ENCODE results near the gene MEGF10.

Gene MEGF10

DNA sequence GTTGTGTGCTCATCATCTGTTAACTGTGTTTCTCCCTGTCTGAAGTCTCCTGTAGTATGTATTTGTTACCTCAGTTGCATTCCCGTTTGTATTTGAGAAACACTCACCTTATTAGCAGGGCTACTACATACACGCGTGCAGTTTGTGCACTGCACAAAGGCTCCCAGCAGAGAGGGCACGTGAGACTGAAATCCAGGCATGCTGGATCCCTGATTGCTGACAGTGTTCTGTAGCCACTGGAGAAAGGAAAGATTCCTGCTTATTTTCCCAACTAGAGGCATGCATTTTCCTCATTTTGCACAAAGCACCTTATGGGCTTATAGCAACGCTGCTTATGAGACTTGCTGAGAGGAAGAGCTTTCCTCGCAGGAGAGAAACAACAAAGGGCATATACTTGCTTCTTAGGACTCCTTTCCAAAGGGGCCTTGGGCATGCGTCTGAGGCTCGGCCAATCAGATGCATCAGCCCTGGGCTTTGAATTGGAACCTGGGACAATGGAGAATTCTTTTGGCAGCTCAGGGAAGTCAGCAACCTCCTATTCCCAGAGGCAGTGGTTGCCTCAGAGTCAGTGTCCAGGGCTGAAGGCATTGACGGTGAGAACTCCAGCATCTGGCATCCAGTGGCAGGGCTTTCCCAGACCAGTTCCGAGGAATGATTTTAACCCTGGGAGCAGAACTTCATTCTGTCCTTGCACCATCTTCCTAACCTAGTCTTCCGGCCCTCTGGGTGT lies 9.9 kb upstream of the MEGF10 start:
- Histone ChIP-seq H3K9me3 (ENCODE audit: control insufficient read depth in 5 of 5, low read length in 5 of 5) (no peaks in the 10 kb centered on the region), H3K27ac (ENCODE audit: low read depth, low read length) (no peak overlapping the region), H3K9ac (ENCODE audit: low read length in 5 of 5) (no peak overlapping the region), H3K4me3 (ENCODE audit: low read depth in 1 of 5, low read length in 5 of 5) (no peak overlapping the region), H3K36me3 (ENCODE audit: control insufficient read depth in 5 of 5, insufficient read depth in 5 of 5, low read length in 5 of 5) (no peaks in the 10 kb centered on the region), H3K4me1 (ENCODE audit: control insufficient read depth in 5 of 5, insufficient read depth in 5 of 5, low read length in 5 of 5) (no peaks in the 10 kb centered on the region), H3K27me3 (ENCODE audit: control insufficient read depth in 5 of 5, insufficient read depth in 4 of 5, low read length in 5 of 5) (peaks cover 0 to 9% (median 5%) of the 10 kb centered on the region in 5 donors)

- no peaks in the 10 kb centered on the region for H3K4me1 ChIP-seq (ENCODE audit: control insufficient read depth in 5 of 5, insufficient read depth in 5 of 5, low read length in 5 of 5)
- no peaks in the 10 kb centered on the region for H3K9me3 ChIP-seq (ENCODE audit: control insufficient read depth in 5 of 5, low read length in 5 of 5)
- H3K27ac ChIP-seq (ENCODE audit: low read depth, low read length), result no peak overlapping the region
- H3K4me3 ChIP-seq (ENCODE audit: low read depth in 1 of 5, low read length in 5 of 5), result no peak overlapping the region
- no peaks in the 10 kb centered on the region for H3K36me3 ChIP-seq (ENCODE audit: control insufficient read depth in 5 of 5, insufficient read depth in 5 of 5, low read length in 5 of 5)
- H3K9ac ChIP-seq (ENCODE audit: low read length in 5 of 5), result no peak overlapping the region
- peaks cover 0 to 9% (median 5%) of the 10 kb centered on the region in 5 donors for H3K27me3 ChIP-seq (ENCODE audit: control insufficient read depth in 5 of 5, insufficient read depth in 4 of 5, low read length in 5 of 5)
Observed at GRCh38 chr5:127281609-127282008, 9.0 kb upstream of the MEGF10 start.

GRCh38 chr5:127288676-127289075 lies 1.9 kb upstream of the MEGF10 start:
- Histone ChIP-seq H3K9ac (ENCODE audit: low read length in 5 of 5) (no peak overlapping the region), H3K27ac (ENCODE audit: low read depth, low read length) (no peak overlapping the region), H3K27me3 (ENCODE audit: control insufficient read depth in 5 of 5, insufficient read depth in 4 of 5, low read length in 5 of 5) (peaks cover 8 to 28% (median 16%) of the 10 kb centered on the region in 5 donors), H3K4me1 (ENCODE audit: control insufficient read depth in 5 of 5, insufficient read depth in 5 of 5, low read length in 5 of 5) (peaks cover 0 to 11% (median 8%) of the 10 kb centered on the region in 5 donors), H3K9me3 (ENCODE audit: control insufficient read depth in 5 of 5, low read length in 5 of 5) (peaks cover 0 to 10% (median 2%) of the 10 kb centered on the region in 5 donors), H3K4me3 (ENCODE audit: low read depth in 1 of 5, low read length in 5 of 5) (no peak overlapping the region), H3K36me3 (ENCODE audit: control insufficient read depth in 5 of 5, insufficient read depth in 5 of 5, low read length in 5 of 5) (no peaks in the 10 kb centered on the region)

DNA sequence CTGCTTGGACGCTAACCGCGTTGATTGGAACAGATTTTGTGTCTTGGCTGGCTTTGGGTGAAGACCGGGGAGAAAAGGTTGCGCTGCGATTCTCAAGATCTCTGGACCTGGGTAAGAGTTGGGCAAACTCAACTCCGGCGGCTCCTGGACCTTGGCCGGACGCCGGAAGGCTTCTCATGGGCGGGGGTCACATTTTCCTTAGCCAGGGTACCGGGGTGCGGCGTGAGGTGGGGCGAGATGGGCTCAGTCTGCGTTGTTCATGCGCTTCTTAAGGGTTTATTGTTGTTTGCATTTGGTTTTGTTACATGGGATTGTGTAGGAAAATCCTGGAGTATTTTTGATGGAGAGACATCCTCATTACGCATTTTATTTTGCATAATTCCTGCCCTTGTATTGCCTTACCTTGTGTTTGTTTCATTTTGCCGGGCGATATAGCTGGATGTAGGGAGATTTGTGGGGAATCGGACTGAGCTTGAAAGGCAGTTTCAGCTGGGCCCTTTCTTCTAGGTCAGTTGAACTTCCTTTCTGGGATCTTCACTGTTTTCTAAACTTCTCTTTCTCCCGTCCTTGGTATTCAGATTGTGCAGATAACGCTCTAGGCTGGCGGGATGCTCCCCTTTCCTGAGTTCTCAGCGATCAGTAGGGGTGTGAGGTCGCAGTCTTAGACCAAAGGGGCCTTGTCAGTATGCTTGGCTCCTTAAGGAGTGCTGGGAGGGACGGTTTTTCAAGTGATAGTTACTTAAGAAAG lies 524 bp downstream of the MEGF10 start:
- no peak overlapping the region for H3K4me3 ChIP-seq (ENCODE audit: low read depth in 1 of 5, low read length in 5 of 5)

GRCh38 chr5:127292030-127292735 lies 1.6 kb downstream of the MEGF10 start:
- Histone ChIP-seq H3K4me3 (ENCODE audit: low read depth in 1 of 5, low read length in 5 of 5) (no peak overlapping the region), H3K9me3 (ENCODE audit: control insufficient read depth in 5 of 5, low read length in 5 of 5) (peaks cover 0 to 10% (median 2%) of the 10 kb centered on the region in 5 donors), H3K27me3 (ENCODE audit: control insufficient read depth in 5 of 5, insufficient read depth in 4 of 5, low read length in 5 of 5) (peaks cover 8 to 26% (median 17%) of the 10 kb centered on the region in 5 donors), H3K27ac (ENCODE audit: low read depth, low read length) (no peak overlapping the region), H3K9ac (ENCODE audit: low read length in 5 of 5) (no peak overlapping the region), H3K4me1 (ENCODE audit: control insufficient read depth in 5 of 5, insufficient read depth in 5 of 5, low read length in 5 of 5) (peaks cover 0 to 11% (median 8%) of the 10 kb centered on the region in 5 donors), H3K36me3 (ENCODE audit: control insufficient read depth in 5 of 5, insufficient read depth in 5 of 5, low read length in 5 of 5) (no peaks in the 10 kb centered on the region)

More for the DNA sequence above, 524 bp downstream of the MEGF10 start:
- H3K36me3 ChIP-seq (ENCODE audit: control insufficient read depth in 5 of 5, insufficient read depth in 5 of 5, low read length in 5 of 5), result no peaks in the 10 kb centered on the region
- H3K27ac ChIP-seq (ENCODE audit: low read depth, low read length), result no peak overlapping the region
- peaks cover 0 to 10% (median 2%) of the 10 kb centered on the region in 5 donors for H3K9me3 ChIP-seq (ENCODE audit: control insufficient read depth in 5 of 5, low read length in 5 of 5)
- H3K4me1 ChIP-seq (ENCODE audit: control insufficient read depth in 5 of 5, insufficient read depth in 5 of 5, low read length in 5 of 5), result peaks cover 0 to 11% (median 8%) of the 10 kb centered on the region in 5 donors
- H3K9ac ChIP-seq (ENCODE audit: low read length in 5 of 5), result no peak overlapping the region
- peaks cover 8 to 26% (median 17%) of the 10 kb centered on the region in 5 donors for H3K27me3 ChIP-seq (ENCODE audit: control insufficient read depth in 5 of 5, insufficient read depth in 4 of 5, low read length in 5 of 5)

GRCh38 chr5:127293373-127293772 lies 2.8 kb downstream of the MEGF10 start:
- Histone ChIP-seq H3K9me3 (ENCODE audit: control insufficient read depth in 5 of 5, low read length in 5 of 5) (peaks cover 0 to 9% (median 1%) of the 10 kb centered on the region in 5 donors), H3K4me3 (ENCODE audit: low read depth in 1 of 5, low read length in 5 of 5) (no peak overlapping the region), H3K4me1 (ENCODE audit: control insufficient read depth in 5 of 5, insufficient read depth in 5 of 5, low read length in 5 of 5) (peaks cover 0 to 11% (median 8%) of the 10 kb centered on the region in 5 donors), H3K9ac (ENCODE audit: low read length in 5 of 5) (no peak overlapping the region), H3K27ac (ENCODE audit: low read depth, low read length) (no peak overlapping the region), H3K36me3 (ENCODE audit: control insufficient read depth in 5 of 5, insufficient read depth in 5 of 5, low read length in 5 of 5) (no peaks in the 10 kb centered on the region), H3K27me3 (ENCODE audit: control insufficient read depth in 5 of 5, insufficient read depth in 4 of 5, low read length in 5 of 5) (peaks cover 8 to 26% (median 17%) of the 10 kb centered on the region in 5 donors)

- Histone ChIP-seq H3K9ac (ENCODE audit: low read length in 5 of 5) (no peak overlapping the region), H3K36me3 (ENCODE audit: control insufficient read depth in 5 of 5, insufficient read depth in 5 of 5, low read length in 5 of 5) (no peaks in the 10 kb centered on the region), H3K27me3 (ENCODE audit: control insufficient read depth in 5 of 5, insufficient read depth in 4 of 5, low read length in 5 of 5) (peaks cover 8 to 22% (median 17%) of the 10 kb centered on the region in 5 donors), H3K9me3 (ENCODE audit: control insufficient read depth in 5 of 5, low read length in 5 of 5) (no peaks in the 10 kb centered on the region), H3K4me3 (ENCODE audit: low read depth in 1 of 5, low read length in 5 of 5) (no peak overlapping the region), H3K27ac (ENCODE audit: low read depth, low read length) (no peak overlapping the region), H3K4me1 (ENCODE audit: control insufficient read depth in 5 of 5, insufficient read depth in 5 of 5, low read length in 5 of 5) (peaks cover 0 to 11% (median 8%) of the 10 kb centered on the region in 5 donors)
Observed at GRCh38 chr5:127294829-127295228, 4.2 kb downstream of the MEGF10 start.

- Histone ChIP-seq H3K9me3 (ENCODE audit: control insufficient read depth in 5 of 5, low read length in 5 of 5) (no peaks in the 10 kb centered on the region), H3K27ac (ENCODE audit: low read depth, low read length) (no peak overlapping the region), H3K36me3 (ENCODE audit: control insufficient read depth in 5 of 5, insufficient read depth in 5 of 5, low read length in 5 of 5) (no peaks in the 10 kb centered on the region), H3K9ac (ENCODE audit: low read length in 5 of 5) (no peak overlapping the region), H3K4me3 (ENCODE audit: low read depth in 1 of 5, low read length in 5 of 5) (no peak overlapping the region), H3K27me3 (ENCODE audit: control insufficient read depth in 5 of 5, insufficient read depth in 4 of 5, low read length in 5 of 5) (peaks cover 3 to 15% (median 12%) of the 10 kb centered on the region in 5 donors), H3K4me1 (ENCODE audit: control insufficient read depth in 5 of 5, insufficient read depth in 5 of 5, low read length in 5 of 5) (peaks cover 0 to 6% (median 2%) of the 10 kb centered on the region in 5 donors)
Observed at GRCh38 chr5:127295454-127295853, 4.9 kb downstream of the MEGF10 start.

- Histone ChIP-seq H3K36me3 (ENCODE audit: control insufficient read depth in 5 of 5, insufficient read depth in 5 of 5, low read length in 5 of 5) (no peaks in the 10 kb centered on the region), H3K27ac (ENCODE audit: low read depth, low read length) (no peak overlapping the region), H3K4me3 (ENCODE audit: low read depth in 1 of 5, low read length in 5 of 5) (no peak overlapping the region), H3K9me3 (ENCODE audit: control insufficient read depth in 5 of 5, low read length in 5 of 5) (no peaks in the 10 kb centered on the region), H3K27me3 (ENCODE audit: control insufficient read depth in 5 of 5, insufficient read depth in 4 of 5, low read length in 5 of 5) (peaks cover 3 to 8% (median 5%) of the 10 kb centered on the region in 5 donors), H3K9ac (ENCODE audit: low read length in 5 of 5) (no peak overlapping the region), H3K4me1 (ENCODE audit: control insufficient read depth in 5 of 5, insufficient read depth in 5 of 5, low read length in 5 of 5) (no peaks in the 10 kb centered on the region)
Observed at GRCh38 chr5:127296321-127296720, 5.7 kb downstream of the MEGF10 start.

Measured in subcutaneous abdominal adipose tissue (tissue), 5 donors.